HepG2 (cell line): Measurements from ENCODE around the gene MIA2. TPM values are rescaled to one million over a fixed set of nuclear protein-coding genes. Genes with fewer than 3 reads are reported as not detected.
"Not testable (repeated sequence)": the region's sequence is repeated elsewhere in the genome, so short reads cannot be mapped to it uniquely, and the experiment has no call there.

Source experiments
- AHR ChIP-seq: IDR thresholded peaks from 2 replicates; pipeline ENCODE4 v1.6.1; 2018; ENCODE audit warnings: missing genetic modification reagents, missing compliant biosample characterization
- CHD4 ChIP-seq: fragments of 200-600 bp; sonication (generic); IDR thresholded peaks from 2 replicates; pipeline ENCODE4 v1.7.0; 2017; ENCODE audit warnings: mild to moderate bottlenecking, low read length, borderline replicate concordance
- CREM ChIP-seq, 2 experiments: sonication (generic) in 1 of 2; formaldehyde crosslinking in 1 of 2; IDR thresholded peaks; 2 replicates each; pipeline versions ENCODE4 v1.4.0 to v1.6.1; 2016 to 2020; ENCODE audit warnings: antibody characterized with exemption in 1 of 2, mild to moderate bottlenecking in 1 of 2, missing genetic modification reagents in 1 of 2
- ERF ChIP-seq: IDR thresholded peaks from 2 replicates; pipeline ENCODE4 v1.6.1; 2018; ENCODE audit warnings: missing biosample characterization, missing genetic modification reagents
- FOSL2 ChIP-seq: sonication (generic); formaldehyde crosslinking; IDR thresholded peaks from 2 replicates; pipeline ENCODE4 v1.4.0; 2020; ENCODE audit warnings: missing genetic modification reagents
- HMG20B ChIP-seq: conservative IDR thresholded peaks from 2 replicates; pipeline ENCODE4 v1.6.1; 2016; ENCODE audit warnings: missing genetic modification reagents, missing compliant biosample characterization
- HNF4A ChIP-seq: sonication (generic); formaldehyde crosslinking; IDR thresholded peaks from 2 replicates; pipeline ENCODE4 v1.4.0; 2020; ENCODE audit warnings: missing genetic modification reagents
- HOXA5 ChIP-seq: sonication (generic); formaldehyde crosslinking; IDR thresholded peaks from 2 replicates; pipeline ENCODE4 v1.4.0; 2020; ENCODE audit warnings: missing genetic modification reagents
- ISL2 ChIP-seq: sonication (generic); formaldehyde crosslinking; IDR thresholded peaks from 2 replicates; pipeline ENCODE4 v1.5.0; 2020; ENCODE audit warnings: missing genetic modification reagents
- KAT8 ChIP-seq: IDR thresholded peaks from 2 replicates; pipeline ENCODE4 v1.6.1; 2016; ENCODE audit warnings: missing genetic modification reagents, missing compliant biosample characterization
- KDM2A ChIP-seq: sonication (generic); formaldehyde crosslinking; IDR thresholded peaks from 2 replicates; pipeline ENCODE4 v1.4.0; 2020; ENCODE audit warnings: low read depth, missing genetic modification reagents, borderline replicate concordance
- MED1 ChIP-seq: sonication (generic); formaldehyde crosslinking; IDR thresholded peaks from 2 replicates; pipeline ENCODE4 v1.4.0; 2020; ENCODE audit warnings: missing genetic modification reagents
- MTF2 ChIP-seq: sonication (generic); formaldehyde crosslinking; IDR thresholded peaks from 2 replicates; pipeline ENCODE4 v1.5.0; 2020; ENCODE audit warnings: missing genetic modification reagents, borderline replicate concordance
- MXI1 ChIP-seq: IDR thresholded peaks from 3 replicates; pipeline ENCODE4 v1.6.1; 2012; ENCODE audit warnings: low read depth, low read length, inconsistent platforms, borderline replicate concordance
- NCOA1 ChIP-seq: sonication (generic); formaldehyde crosslinking; IDR thresholded peaks from 2 replicates; pipeline ENCODE4 v1.9.0; 2021; ENCODE audit warnings: missing genetic modification reagents
- RAD21 ChIP-seq: fragments of 450-650 bp; formaldehyde crosslinking; IDR thresholded peaks from 2 replicates; pipeline ENCODE4 v1.5.0; 2020; ENCODE audit warnings: mild to moderate bottlenecking
- RXRA ChIP-seq: sonication (generic); formaldehyde crosslinking; IDR thresholded peaks from 2 replicates; pipeline ENCODE4 v1.5.1; 2020; ENCODE audit warnings: missing genetic modification reagents
- SIX1 ChIP-seq: sonication (generic); formaldehyde crosslinking; IDR thresholded peaks from 2 replicates; pipeline ENCODE4 v1.4.0; 2020; ENCODE audit warnings: missing genetic modification reagents, borderline replicate concordance
- SMAD1 ChIP-seq: sonication (generic); formaldehyde crosslinking; IDR thresholded peaks from 2 replicates; pipeline ENCODE4 v1.4.0; 2020; ENCODE audit warnings: missing genetic modification reagents, low read depth, mild to moderate bottlenecking, borderline replicate concordance
- YY1 ChIP-seq: IDR thresholded peaks from 2 replicates; pipeline ENCODE4 v1.6.1; 2011; ENCODE audit warnings: low read length, low read depth, moderate library complexity, mild to moderate bottlenecking; ENCODE audit not compliant: insufficient read depth, insufficient replicate concordance
- ZBTB1 ChIP-seq: sonication (generic); formaldehyde crosslinking; IDR thresholded peaks from 2 replicates; pipeline ENCODE4 v1.4.0; 2020; ENCODE audit warnings: missing genetic modification reagents, borderline replicate concordance
- ZBTB7A ChIP-seq: sonication (generic); formaldehyde crosslinking; IDR thresholded peaks from 2 replicates; pipeline ENCODE4 v1.8.0; 2022; ENCODE audit warnings: mild to moderate bottlenecking, missing genetic modification reagents
- ZNF205 ChIP-seq: IDR thresholded peaks from 2 replicates; pipeline ENCODE4 v1.6.1; 2018; ENCODE audit warnings: missing biosample characterization, missing genetic modification reagents
- ZNF350 ChIP-seq: sonication (generic); formaldehyde crosslinking; IDR thresholded peaks from 2 replicates; pipeline ENCODE4 v1.4.0; 2020; ENCODE audit warnings: mild to moderate bottlenecking, low read depth, missing genetic modification reagents, borderline replicate concordance
- ZNF549 ChIP-seq: sonication (generic); formaldehyde crosslinking; IDR thresholded peaks from 2 replicates; pipeline ENCODE4 v1.5.0; 2020; ENCODE audit warnings: missing genetic modification reagents
- ZNF691 ChIP-seq: sonication (generic); formaldehyde crosslinking; IDR thresholded peaks from 2 replicates; pipeline ENCODE4 v1.4.0; 2020; ENCODE audit warnings: missing genetic modification reagents, low read depth, mild to moderate bottlenecking, borderline replicate concordance
- polyA plus RNA-seq, 8 experiments: library from polyadenylated mRNA; depleted of rRNA in 3 of 8; stranded (reverse) in 7 of 8; unstranded in 1 of 8; fragments of >200 nt; fragmentation: Illumina TruSeq in 4 of 8; extraction: Trizol in 4 of 8; gene quantifications; 2 replicates each; pipeline versions ENCODE4 v1.2.1 to v1.2.3, GENCODE V29; 2011 to 2016; ENCODE audit warnings: low read depth in 4 of 8, missing spikeins in 1 of 8, mixed read lengths in 1 of 8; ENCODE audit not compliant: insufficient read depth in 1 of 8
- total RNA-seq, 5 experiments: library from RNA; depleted of rRNA; stranded (reverse); fragments of >200 nt; fragmentation: Illumina TruSeq; extraction: Trizol; gene quantifications; 2 replicates each; pipeline ENCODE4 v1.2.3, GENCODE V29; 2016; ENCODE audit warnings: low read depth in 1 of 5
- TF ChIP-seq, protein P1 (sequence below): sonication (generic); formaldehyde crosslinking; IDR thresholded peaks from 2 replicates; pipeline ENCODE4 v1.4.0; 2020; ENCODE audit warnings: missing genetic modification reagents

The MIA2 gene
- total and polyA plus RNA-seq, 2 of the 13 experiments (the other 11 are each of a cell fraction or from before 2014, with no cell fraction given), result 134 to 158 TPM

DNA sequence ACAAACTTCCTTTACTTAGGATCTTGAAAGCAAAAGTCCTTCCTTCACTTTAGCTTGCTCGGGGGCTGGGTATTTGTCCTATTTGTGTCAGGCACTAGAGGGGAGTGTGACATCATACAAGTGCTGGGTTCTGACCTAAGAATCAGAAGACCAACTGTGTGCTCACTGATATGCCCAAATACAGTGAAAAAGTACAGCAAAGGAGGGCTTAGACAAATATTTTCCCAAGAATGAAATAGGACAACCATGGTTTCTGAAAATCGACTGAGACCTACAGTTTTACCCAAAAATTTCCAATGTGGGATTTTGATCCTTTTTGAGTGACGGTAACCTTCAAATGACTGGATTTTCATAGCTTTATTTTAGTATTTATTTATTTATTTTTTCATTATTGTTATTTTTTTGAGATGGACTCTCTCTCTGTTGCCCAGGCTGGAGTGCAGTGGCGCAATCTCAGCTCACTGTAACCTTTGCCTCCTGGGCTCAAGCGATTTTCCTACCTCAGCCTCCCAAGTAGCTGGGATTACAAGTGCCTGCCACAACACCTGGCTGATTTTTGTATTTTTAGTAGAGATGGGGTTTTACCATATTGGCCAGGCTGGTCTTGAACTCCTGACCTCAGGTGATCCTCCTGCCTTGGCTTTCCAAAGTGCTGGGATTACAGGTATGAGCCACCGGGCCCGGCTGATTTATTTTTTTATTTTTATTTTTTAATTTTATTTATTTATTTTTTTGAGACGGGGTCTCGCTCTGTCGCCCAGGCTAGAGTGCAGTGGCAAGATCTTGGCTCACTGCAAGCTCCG lies 1.8 kb upstream of the MIA2 start (continued):
- TF ChIP-seq NCOA1 (CRISPR knock-in tag) (0 out of 2 replicates have a peak, but pooled peaks have one; percentile 45), CHD4 (0 out of 2 replicates have a peak, but pooled peaks have one; percentile 54), SMAD1 (CRISPR knock-in tag) (0 out of 2 replicates have a peak, but pooled peaks have one; percentile 32), MED1 (peak; percentile 67), FOSL2 (peak; percentile 4; the same call in 1 of the 2 replicates), HOXA5 (CRISPR knock-in tag) (0 out of 2 replicates have a peak, but pooled peaks have one; percentile 44), ZNF205 (CRISPR knock-in tag) (peak; percentile 84), HMG20B (CRISPR knock-in tag) (peak; percentile 78; the same call in 1 of the 2 replicates), RAD21 (CRISPR knock-in tag) (peak; percentile 93), ZBTB1 (CRISPR knock-in tag) (0 out of 2 replicates have a peak, but pooled peaks have one; percentile 42), CREM (IDR thresholded peaks at IDR 0.05) (peak; percentile 47; the same call in 1 of the 2 replicates), KAT8 (CRISPR knock-in tag) (peak; percentile 71; the same call in 1 of the 2 replicates), SIX1 (peak; percentile 49; the same call in 1 of the 2 replicates), MXI1 (peak; percentile 34; the same call in 1 of the 3 replicates), HNF4A (CRISPR knock-in tag) (peak; percentile 87), ERF (peak; percentile 67; the same call in 1 of the 2 replicates), ZNF350 (CRISPR knock-in tag) (0 out of 2 replicates have a peak, but pooled peaks have one; percentile 17), ZNF549 (CRISPR knock-in tag) (peak; percentile 74; the same call in 1 of the 2 replicates), AHR (peak; percentile 77; the same call in 1 of the 2 replicates), ZBTB7A (CRISPR knock-in tag) (0 out of 2 replicates have a peak, but pooled peaks have one; percentile 21), YY1 (peak; percentile 26), KDM2A (peak; percentile 51; the same call in 1 of the 2 replicates), MTF2 (CRISPR knock-in tag) (0 out of 2 replicates have a peak, but pooled peaks have one; percentile 36), ISL2 (CRISPR knock-in tag) (peak; percentile 44), RXRA (CRISPR knock-in tag) (0 out of 2 replicates have a peak, but pooled peaks have one; percentile 1), ZNF691 (0 out of 2 replicates have a peak, but pooled peaks have one; percentile 54)
- TF ChIP-seq, protein P1, sequence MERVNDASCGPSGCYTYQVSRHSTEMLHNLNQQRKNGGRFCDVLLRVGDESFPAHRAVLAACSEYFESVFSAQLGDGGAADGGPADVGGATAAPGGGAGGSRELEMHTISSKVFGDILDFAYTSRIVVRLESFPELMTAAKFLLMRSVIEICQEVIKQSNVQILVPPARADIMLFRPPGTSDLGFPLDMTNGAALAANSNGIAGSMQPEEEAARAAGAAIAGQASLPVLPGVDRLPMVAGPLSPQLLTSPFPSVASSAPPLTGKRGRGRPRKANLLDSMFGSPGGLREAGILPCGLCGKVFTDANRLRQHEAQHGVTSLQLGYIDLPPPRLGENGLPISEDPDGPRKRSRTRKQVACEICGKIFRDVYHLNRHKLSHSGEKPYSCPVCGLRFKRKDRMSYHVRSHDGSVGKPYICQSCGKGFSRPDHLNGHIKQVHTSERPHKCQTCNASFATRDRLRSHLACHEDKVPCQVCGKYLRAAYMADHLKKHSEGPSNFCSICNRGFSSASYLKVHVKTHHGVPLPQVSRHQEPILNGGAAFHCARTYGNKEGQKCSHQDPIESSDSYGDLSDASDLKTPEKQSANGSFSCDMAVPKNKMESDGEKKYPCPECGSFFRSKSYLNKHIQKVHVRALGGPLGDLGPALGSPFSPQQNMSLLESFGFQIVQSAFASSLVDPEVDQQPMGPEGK (CRISPR knock-in tag), result peak; percentile 32
- not testable (repeated sequence) for TF ChIP-seq CREM (CRISPR knock-in tag; IDR thresholded peaks at IDR 0.05)
